Keratinocyte (primary cell): ENCODE results near the gene IL22RA1. TPM values are rescaled to one million over a fixed set of nuclear protein-coding genes. Genes with fewer than 3 reads are reported as not detected.
A peak's percentile ranks its signal among the peaks of the same experiment; 100 is the strongest.

Experiments used
- DNase-seq: peaks from one replicate; pipeline ENCODE4 v3.0.0-alpha.2; 2011; ENCODE audit warnings: low read depth, missing footprints, low spot score
- FAIRE-seq: peaks from 2 replicates; lab custom pipeline; 2011; peaks lifted over from hg19 to GRCh38; lab: Jason Lieb, UNC
- H2AFZ ChIP-seq: 2 replicates; pipeline ENCODE4 v1.6.0; 2012; ENCODE audit warnings: low read length, control low read depth, inconsistent platforms; ENCODE audit not compliant: control insufficient read depth
- H3K27ac ChIP-seq: 2 replicates; pipeline ENCODE4 v1.5.1; 2011; ENCODE audit warnings: low read length; ENCODE audit not compliant: control insufficient read depth, insufficient read depth
- H3K27me3 ChIP-seq: 3 replicates; pipeline ENCODE4 v1.6.0; 2011; ENCODE audit warnings: low read length; ENCODE audit not compliant: control insufficient read depth, insufficient read depth; ENCODE audit errors: extremely low read depth
- H3K36me3 ChIP-seq, 2 experiments: 2 replicates in 1 of 2; 3 replicates in 1 of 2; pipeline ENCODE4 v1.5.1; 2011; ENCODE audit warnings: low read length in 2 of 2, mild to moderate bottlenecking in 1 of 2; ENCODE audit not compliant: control insufficient read depth in 2 of 2, insufficient read depth in 2 of 2; ENCODE audit errors: extremely low read depth in 1 of 2
- H3K4me1 ChIP-seq: 3 replicates; pipeline ENCODE4 v1.5.1; 2011; ENCODE audit warnings: low read length; ENCODE audit not compliant: control insufficient read depth, insufficient read depth; ENCODE audit errors: extremely low read depth
- H3K4me2 ChIP-seq: 3 replicates; pipeline ENCODE4 v1.6.0; 2011; ENCODE audit warnings: low read depth, low read length; ENCODE audit not compliant: control insufficient read depth, insufficient read depth; ENCODE audit errors: extremely low read depth
- H3K4me3 ChIP-seq, 3 experiments: fragments of 200-600 bp in 1 of 3; sonication (generic) in 1 of 3; 2 replicates in 2 of 3; 3 replicates in 1 of 3; pipeline ENCODE4 v1.5.1; 2011 to 2016; ENCODE audit warnings: low read length in 3 of 3, mild to moderate bottlenecking in 3 of 3, control low read depth in 2 of 3, inconsistent platforms in 1 of 3, low read depth in 1 of 3, mixed read lengths in 1 of 3, mixed run types in 1 of 3, moderate library complexity in 1 of 3; ENCODE audit not compliant: control insufficient read depth in 2 of 3, insufficient read depth in 2 of 3; ENCODE audit errors: extremely low read depth in 1 of 3
- H3K79me2 ChIP-seq: 2 replicates; pipeline ENCODE4 v1.6.0; 2012; ENCODE audit warnings: low read length; ENCODE audit not compliant: control insufficient read depth, insufficient read depth
- H3K9ac ChIP-seq: 3 replicates; pipeline ENCODE4 v1.6.0; 2011; ENCODE audit warnings: low read length; ENCODE audit not compliant: control insufficient read depth, insufficient read depth; ENCODE audit errors: extremely low read depth
- H3K9me1 ChIP-seq: 3 replicates; pipeline ENCODE4 v1.6.0; 2011; ENCODE audit warnings: low read length; ENCODE audit not compliant: control insufficient read depth, insufficient read depth; ENCODE audit errors: extremely low read depth
- H3K9me3 ChIP-seq: 2 replicates; pipeline ENCODE4 v1.5.1; 2012; ENCODE audit warnings: low read depth, low read length; ENCODE audit not compliant: control insufficient read depth
- H4K20me1 ChIP-seq: 3 replicates; pipeline ENCODE4 v1.6.0; 2011; ENCODE audit warnings: low read length; ENCODE audit not compliant: control insufficient read depth, insufficient read depth; ENCODE audit errors: extremely low read depth
- CTCF ChIP-seq, 3 experiments: IDR thresholded peaks in 1 of 3; conservative IDR thresholded peaks in 1 of 3; optimal IDR thresholded peaks in 1 of 3; 2 replicates in 2 of 3; 3 replicates in 1 of 3; pipeline versions ENCODE3 to v1.5.1; 2011; ENCODE audit warnings: low read length in 3 of 3, mild to moderate bottlenecking in 3 of 3, moderate library complexity in 2 of 3, control low read depth in 1 of 3, inconsistent platforms in 1 of 3; ENCODE audit not compliant: insufficient read depth in 2 of 3; ENCODE audit errors: extremely low read depth in 1 of 3
- EZH2 ChIP-seq: IDR thresholded peaks from one replicate; pipeline ENCODE4 v1.6.1; 2012; ENCODE audit warnings: inconsistent platforms, mild to moderate bottlenecking, low read length, moderate library complexity
- dilution Hi-C: fragments of 300-500 bp; cut with MboI; formaldehyde crosslinking; loops from one replicate; pipeline ENCODE4 v1.7.0; 2020; ENCODE audit warnings: low sequenced_read_pairs; ENCODE audit not compliant: extremely low pct_ligation_motif_present
- polyA plus RNA-seq, 5 experiments: library from polyadenylated mRNA; depleted of rRNA in 3 of 5; stranded (reverse) in 3 of 5; stranded (forward) in 1 of 5; unstranded in 1 of 5; fragments of >200 nt; gene quantifications; 1 replicate in 1 of 5; 2 replicates in 3 of 5; 3 replicates in 1 of 5; pipeline versions ENCODE4 v1.2.1 to v1.2.3, GENCODE V29; 2011 to 2012; ENCODE audit warnings: missing spikeins in 2 of 5, low read depth in 1 of 5, low replicate concordance in 1 of 5

IL22RA1 gene
- polyA plus RNA-seq, 1 donor (not counting 4 experiments of a cell fraction or from before 2014, with no cell fraction given) = 1.7 TPM

GRCh38 chr1:24190983-24191461 lies 48.1 kb upstream of the IL22RA1 start:
- Histone ChIP-seq H3K9ac (no peak overlapping the region), H3K9me1 (no peaks in the 10 kb centered on the region), H2AFZ (no peak overlapping the region), H4K20me1 (no peaks in the 10 kb centered on the region), H3K79me2 (no peaks in the 10 kb centered on the region), H3K36me3 (no peaks in the 10 kb centered on the region), H3K27ac (peak overlapping the region; percentile 45), H3K4me1 (peaks cover 46% of the 10 kb centered on the region), H3K4me2 (no peak overlapping the region), H3K27me3 (no peaks in the 10 kb centered on the region), H3K4me3 (no peak overlapping the region), H3K9me3 (no peaks in the 10 kb centered on the region)
- DNase-seq (no peak), FAIRE-seq (no peak)
- TF ChIP-seq EZH2 = no peak
- no peak for TF ChIP-seq CTCF (optimal IDR thresholded peaks at IDR 0.05 in 1 of 3, IDR thresholded peaks at IDR 0.05 in 1 of 3, conservative IDR thresholded peaks at IDR 0.05 in 1 of 3; ENCODE audit: extremely low read depth in 1 of 3, insufficient read depth in 2 of 3, low read length in 3 of 3)
- dilution Hi-C loops = loop anchor here (10.0 kb wide), 1 partner anchor 204 kb away; no protein-coding TSS in a partner anchor

- no peak overlapping the region for H3K27ac ChIP-seq
- H3K4me1 ChIP-seq = peaks cover 43% of the 10 kb centered on the region
- TF ChIP-seq EZH2 (no peak), CTCF (optimal IDR thresholded peaks at IDR 0.05 in 1 of 3, IDR thresholded peaks at IDR 0.05 in 1 of 3, conservative IDR thresholded peaks at IDR 0.05 in 1 of 3; ENCODE audit: extremely low read depth in 1 of 3, insufficient read depth in 2 of 3, low read length in 3 of 3) (no peak)
- DNase-seq = no peak
- H4K20me1 ChIP-seq = no peaks in the 10 kb centered on the region
- no peaks in the 10 kb centered on the region for H3K9me1 ChIP-seq
- H3K9ac ChIP-seq = no peak overlapping the region
- H2AFZ ChIP-seq = no peak overlapping the region
- dilution Hi-C loops = no loop called here
- no peak overlapping the region for H3K4me3 ChIP-seq
- no peaks in the 10 kb centered on the region for H3K36me3 ChIP-seq
- no peaks in the 10 kb centered on the region for H3K79me2 ChIP-seq
- H3K27me3 ChIP-seq = no peaks in the 10 kb centered on the region
- H3K4me2 ChIP-seq = no peak overlapping the region
- no peak for FAIRE-seq
- H3K9me3 ChIP-seq = no peaks in the 10 kb centered on the region
These were observed 46.6 kb upstream of the IL22RA1 start for GRCh38 chr1:24189528-24189927.
